Endothelial cell of umbilical vein (primary cell): ENCODE data around the gene RALGPS1. TPM values are rescaled to one million over a fixed set of nuclear protein-coding genes. Genes with fewer than 3 reads are reported as not detected.

Experiments
- BruUV-seq: library from RNA; stranded (reverse); fragments of 400-500 nt; replicated peaks from 2 replicates; lab custom pipeline; 2021; lab: Mats Ljungman, UMichigan
- CTCF ChIA-PET: fragments of 300-600, 350-600 bp; sonication (Branson Sonifier 250); formaldehyde crosslinking; loops from one replicate; lab custom pipeline; 2021; ENCODE audit warnings: antibody characterized with exemption, inconsistent platforms; lab: Charles Lee
- POLR2A ChIA-PET: fragments of 300-600, 350-600 bp; sonication (Branson Sonifier 250); formaldehyde crosslinking; loops from one replicate; lab custom pipeline; 2021; ENCODE audit warnings: antibody characterized with exemption, inconsistent platforms; lab: Charles Lee
- DNase-seq: peaks from one replicate; pipeline ENCODE4 v3.0.0-alpha.2; 2011; ENCODE audit warnings: low read depth, low spot score
- FAIRE-seq: peaks from 2 replicates; lab custom pipeline; 2011; peaks lifted over from hg19 to GRCh38; lab: Jason Lieb, UNC
- H2AFZ ChIP-seq: 2 replicates; pipeline ENCODE4 v1.6.0; 2012; ENCODE audit warnings: low read depth, low read length, control low read depth, inconsistent platforms
- H3K27ac ChIP-seq: 2 replicates; pipeline ENCODE4 v1.5.1; 2011; ENCODE audit warnings: low read depth, mild to moderate bottlenecking, control low read depth, low read length, moderate library complexity; ENCODE audit not compliant: insufficient read depth
- H3K27me3 ChIP-seq, 2 experiments: 2 replicates each; pipeline versions ENCODE4 v1.6.0 to v1.6.1; 2011; ENCODE audit warnings: low read length in 2 of 2, mixed read lengths in 1 of 2; ENCODE audit not compliant: control insufficient read depth in 2 of 2, insufficient read depth in 2 of 2
- H3K36me3 ChIP-seq, 2 experiments: 2 replicates in 1 of 2; 3 replicates in 1 of 2; pipeline ENCODE4 v1.5.1; 2011; ENCODE audit warnings: low read length in 2 of 2, mild to moderate bottlenecking in 1 of 2, moderate library complexity in 1 of 2; ENCODE audit not compliant: control insufficient read depth in 2 of 2, insufficient read depth in 2 of 2; ENCODE audit errors: extremely low read depth in 1 of 2
- H3K4me1 ChIP-seq: 3 replicates; pipeline ENCODE4 v1.5.1; 2011; ENCODE audit warnings: mild to moderate bottlenecking, low read length; ENCODE audit not compliant: control insufficient read depth, insufficient read depth; ENCODE audit errors: extremely low read depth
- H3K4me2 ChIP-seq: 2 replicates; pipeline ENCODE4 v1.6.1; 2011; ENCODE audit warnings: low read length, control low read depth, mixed read lengths; ENCODE audit not compliant: insufficient read depth
- H3K4me3 ChIP-seq, 3 experiments: fragments of 200-600 bp in 1 of 3; sonication (generic), shearing (Covaris generic) in 1 of 3; replicated peaks in 1 of 3; 2 replicates each; pipeline ENCODE4 v1.5.1; 2011 to 2016; ENCODE audit warnings: control low read depth in 3 of 3, low read length in 3 of 3, mild to moderate bottlenecking in 2 of 3, inconsistent platforms in 1 of 3, low read depth in 1 of 3, moderate library complexity in 1 of 3; ENCODE audit not compliant: insufficient read depth in 1 of 3
- H3K79me2 ChIP-seq: 2 replicates; pipeline ENCODE4 v1.6.0; 2012; ENCODE audit warnings: low read length, inconsistent platforms; ENCODE audit not compliant: control insufficient read depth, insufficient read depth
- H3K9ac ChIP-seq: replicated peaks from 2 replicates; pipeline ENCODE3; 2011; ENCODE audit warnings: low read length, control low read depth; ENCODE audit not compliant: insufficient read depth; ENCODE audit errors: extremely low read depth
- H3K9me1 ChIP-seq: replicated peaks from 3 replicates; pipeline ENCODE4 v1.6.0; 2011; ENCODE audit warnings: mild to moderate bottlenecking, low read length; ENCODE audit not compliant: control insufficient read depth, insufficient read depth; ENCODE audit errors: extremely low read depth
- H3K9me3 ChIP-seq: replicated peaks from 2 replicates; pipeline ENCODE4 v1.5.1; 2012; ENCODE audit warnings: low read length, inconsistent platforms; ENCODE audit not compliant: control insufficient read depth, insufficient read depth
- H4K20me1 ChIP-seq: replicated peaks from 2 replicates; pipeline ENCODE3; 2011; ENCODE audit warnings: mild to moderate bottlenecking, low read length; ENCODE audit not compliant: control insufficient read depth, insufficient read depth; ENCODE audit errors: extremely low read depth
- CTCF ChIP-seq, 2 donors: IDR thresholded peaks; 1 replicate in 1 of 2; 2 replicates in 1 of 2; pipeline ENCODE4 v1.5.1; 2011; ENCODE audit warnings: low read length in 2 of 2, mild to moderate bottlenecking in 2 of 2, moderate library complexity in 2 of 2, control low read depth in 1 of 2, inconsistent platforms in 1 of 2, low read depth in 1 of 2; ENCODE audit not compliant: insufficient read depth in 1 of 2; ENCODE audit errors: extremely low read depth in 1 of 2
- EZH2 ChIP-seq: IDR thresholded peaks from 2 replicates; pipeline ENCODE4 v1.6.1; 2012; ENCODE audit warnings: borderline replicate concordance, low read depth, mild to moderate bottlenecking, moderate library complexity, low read length, inconsistent platforms; ENCODE audit not compliant: severe bottlenecking
- FOS ChIP-seq: IDR thresholded peaks from 2 replicates; pipeline ENCODE4 v1.6.1; 2011; ENCODE audit warnings: mild to moderate bottlenecking, low read length, moderate library complexity, borderline replicate concordance; ENCODE audit not compliant: insufficient read depth
- GATA2 ChIP-seq: IDR thresholded peaks from 2 replicates; pipeline ENCODE4 v1.7.0; 2011; ENCODE audit warnings: low read depth, mild to moderate bottlenecking, moderate library complexity, mixed read lengths, low read length; ENCODE audit not compliant: insufficient read length, insufficient read depth
- JUN ChIP-seq: IDR thresholded peaks from 2 replicates; pipeline ENCODE4 v1.6.1; 2011; ENCODE audit warnings: borderline replicate concordance, low read depth; ENCODE audit not compliant: insufficient read length, insufficient read depth
- MAX ChIP-seq: IDR thresholded peaks from 2 replicates; pipeline ENCODE4 v1.6.1; 2011; ENCODE audit not compliant: insufficient read depth, insufficient read length
- MYC ChIP-seq: IDR thresholded peaks from one replicate; pipeline ENCODE4 v1.6.1; 2011; ENCODE audit warnings: mild to moderate bottlenecking, low read depth, low read length
- POLR2A ChIP-seq: IDR thresholded peaks from 2 replicates; pipeline ENCODE4 v1.6.1; 2012; ENCODE audit warnings: low read depth, mild to moderate bottlenecking, control low read depth, low read length
- POLR2AphosphoS5 ChIP-seq: IDR thresholded peaks from 2 replicates; pipeline ENCODE4 v1.6.1; 2012; ENCODE audit warnings: low read depth, mild to moderate bottlenecking, control low read depth, low read length, moderate library complexity; ENCODE audit not compliant: insufficient read depth
- dilution Hi-C: fragments of 300-500 bp; cut with MboI; formaldehyde crosslinking; loops from one replicate; pipeline ENCODE4 v1.15.0; 2019; ENCODE audit warnings: low sequenced_read_pairs; ENCODE audit not compliant: extremely low pct_ligation_motif_present
- intact Hi-C: fragments of 100-400 bp; cut with micrococcal nuclease; formaldehyde crosslinking; loops from one replicate; pipeline ENCODE4 v1.10.0; 2022
- polyA plus RNA-seq, 4 experiments: library from polyadenylated mRNA; depleted of rRNA in 3 of 4; stranded (reverse) in 3 of 4; unstranded in 1 of 4; fragments of >200 nt; gene quantifications; 2 replicates each; pipeline versions ENCODE4 v1.2.1 to v1.2.3, GENCODE V29; 2011 to 2012; ENCODE audit warnings: missing spikeins in 1 of 4
- total RNA-seq: library from RNA; stranded (reverse); gene quantifications from 2 replicates; pipeline ENCODE4 v1.2.3, GENCODE V29; 2021

The RALGPS1 gene
- total and polyA plus RNA-seq, 2 donors (not counting 3 experiments of a cell fraction or from before 2014, with no cell fraction given) = 3.8 to 5.5 TPM

GRCh38 chr9:126882746-126883145 lies 31.8 kb upstream of the RALGPS1 start:
- no peak for TF ChIP-seq CTCF (IDR thresholded peaks at IDR 0.05; ENCODE audit: extremely low read depth in 1 of 2, insufficient read depth in 1 of 2, low read depth in 1 of 2, low read length in 2 of 2)
- TF ChIP-seq MAX = no peak
- TF ChIP-seq POLR2A = no peak
- no peak for TF ChIP-seq JUN
- no peak for TF ChIP-seq EZH2
- TF ChIP-seq MYC = no peak
- no peak for TF ChIP-seq GATA2
- no peak for TF ChIP-seq POLR2AphosphoS5
- TF ChIP-seq FOS = no peak
- Histone ChIP-seq H3K36me3 (peaks cover 10 to 12% of the 10 kb centered on the region in 2 experiments), H3K79me2 (no peaks in the 10 kb centered on the region), H3K27ac (no peak overlapping the region), H3K9me1 (no peaks in the 10 kb centered on the region), H2AFZ (no peak overlapping the region), H3K4me2 (no peak overlapping the region), H3K9ac (no peak overlapping the region), H3K4me3 (no peak overlapping the region), H3K4me1 (peaks cover 11% of the 10 kb centered on the region), H4K20me1 (no peaks in the 10 kb centered on the region), H3K27me3 (no peaks in the 10 kb centered on the region), H3K9me3 (no peaks in the 10 kb centered on the region)
- CTCF ChIA-PET = no interaction called here
- intact Hi-C loops = no loop called here
- dilution Hi-C loops = no loop called here
- no peak for DNase-seq
- FAIRE-seq = no peak
- POLR2A ChIA-PET = no interaction called here
- BruUV-seq = no TSS peak
